HepG2 (cell line): Measurements from ENCODE around the gene TULP4.

Experiments used
- BHLHE40 ChIP-seq: IDR thresholded peaks from 2 replicates; pipeline ENCODE4 v1.6.1; 2011; ENCODE audit warnings: low read length, improper control_type of control experiment
- CENPT ChIP-seq: sonication (generic); formaldehyde crosslinking; IDR thresholded peaks from 2 replicates; pipeline ENCODE4 v1.8.0; 2022; ENCODE audit warnings: low read depth, mild to moderate bottlenecking, moderate library complexity, missing genetic modification reagents
- GFI1 ChIP-seq: sonication (generic); formaldehyde crosslinking; IDR thresholded peaks from 2 replicates; pipeline ENCODE4 v1.5.0; 2020; ENCODE audit warnings: missing genetic modification reagents, mild to moderate bottlenecking, borderline replicate concordance
- HBP1 ChIP-seq: IDR thresholded peaks from 2 replicates; pipeline ENCODE4 v1.6.1; 2016; ENCODE audit warnings: low read depth, control low read depth
- JUN ChIP-seq: sonication (generic); formaldehyde crosslinking; IDR thresholded peaks from 2 replicates; pipeline ENCODE4 v1.4.0; 2020; ENCODE audit warnings: mild to moderate bottlenecking, missing genetic modification reagents
- MAFF ChIP-seq: IDR thresholded peaks from 2 replicates; pipeline ENCODE4 v1.6.1; 2011; ENCODE audit warnings: low read depth, low read length, improper control_type of control experiment
- MAZ ChIP-seq, 2 experiments: sonication (generic) in 1 of 2; formaldehyde crosslinking in 1 of 2; IDR thresholded peaks; 2 replicates each; pipeline versions ENCODE4 v1.5.0 to v1.6.1; 2012 to 2020; ENCODE audit warnings: low read depth in 2 of 2, mild to moderate bottlenecking in 2 of 2, borderline replicate concordance in 1 of 2, improper control_type of control experiment in 1 of 2, low read length in 1 of 2, missing genetic modification reagents in 1 of 2, moderate library complexity in 1 of 2
- ZNF160 ChIP-seq: sonication (generic); formaldehyde crosslinking; IDR thresholded peaks from 2 replicates; pipeline ENCODE4 v1.8.0; 2022; ENCODE audit warnings: mild to moderate bottlenecking, inconsistent platforms, missing genetic modification reagents
- TF ChIP-seq, protein P1 (sequence below): sonication (generic); formaldehyde crosslinking; IDR thresholded peaks from 2 replicates; pipeline ENCODE4 v1.4.0; 2020; ENCODE audit warnings: mild to moderate bottlenecking, missing genetic modification reagents

DNA sequence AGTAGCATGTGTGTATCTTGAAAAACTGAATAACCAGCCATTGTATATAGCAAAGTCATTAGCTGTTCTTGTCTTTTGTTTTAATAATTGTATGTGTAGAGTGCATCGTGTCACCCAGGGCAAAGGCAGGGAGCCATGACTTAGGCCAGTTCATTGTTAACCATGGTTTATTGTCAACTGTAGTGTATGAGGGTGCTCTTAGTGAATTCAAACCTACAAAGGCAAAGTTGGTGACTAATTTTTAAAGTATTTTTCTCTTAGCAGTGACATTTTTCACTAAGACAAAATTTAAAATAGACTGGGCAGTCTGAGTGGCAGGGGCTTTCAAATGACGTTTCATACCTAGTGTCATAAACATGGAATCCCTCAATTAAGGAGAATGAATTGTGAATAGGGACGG is 79.0 kb downstream of the TULP4 start:
- TF ChIP-seq JUN (CRISPR knock-in tag) (no peak), GFI1 (no peak), CENPT (CRISPR knock-in tag) (no peak), MAFF (no peak), ZNF160 (no peak), HBP1 (CRISPR knock-in tag) (no peak), MAZ (IDR thresholded peaks at IDR 0.05; ENCODE audit: borderline replicate concordance, low read depth, low read length) (no peak), MAZ (CRISPR knock-in tag; IDR thresholded peaks at IDR 0.05; ENCODE audit: low read depth) (no peak), BHLHE40 (no peak)
- TF ChIP-seq, protein P1, sequence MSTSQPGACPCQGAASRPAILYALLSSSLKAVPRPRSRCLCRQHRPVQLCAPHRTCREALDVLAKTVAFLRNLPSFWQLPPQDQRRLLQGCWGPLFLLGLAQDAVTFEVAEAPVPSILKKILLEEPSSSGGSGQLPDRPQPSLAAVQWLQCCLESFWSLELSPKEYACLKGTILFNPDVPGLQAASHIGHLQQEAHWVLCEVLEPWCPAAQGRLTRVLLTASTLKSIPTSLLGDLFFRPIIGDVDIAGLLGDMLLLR (CRISPR knock-in tag): no peak
